ENCODE results near the gene COPG1.

GRCh38 chr3:129257609-129258008 lies 8.2 kb downstream of the COPG1 start:
- no peak for TF ChIP-seq CTCF (IDR thresholded peaks at IDR 0.05; ENCODE audit: borderline replicate concordance, extremely low read depth, low read length, poor library complexity, severe bottlenecking)
- no peak for TF ChIP-seq EZH2 (IDR thresholded peaks at IDR 0.05; ENCODE audit: borderline replicate concordance, low read depth, low read length, severe bottlenecking)

All from DND-41 (cell line).